B cell (primary cell): ENCODE measurements around the gene SETBP1. TPM values are rescaled to one million over a fixed set of nuclear protein-coding genes. Genes with fewer than 3 reads are reported as not detected.
A peak's percentile ranks its signal among the peaks of the same experiment; 100 is the strongest.

Experiments
- ATAC-seq: fragments of 200-7000 bp; cut with Tn5 transposase; one replicate; pipeline ENCODE4 v1.10.0; 2021; ENCODE audit warnings: low read depth, mild to moderate bottlenecking, moderate number of reproducible peaks, moderate library complexity
- CTCF ChIA-PET: fragments of 350-600 bp; sonication (Branson Sonifier 250); formaldehyde crosslinking; loops from one replicate; lab custom pipeline; 2021; ENCODE audit warnings: antibody characterized with exemption, inconsistent platforms; lab: Charles Lee
- POLR2A ChIA-PET: fragments of 350-600 bp; sonication (Branson Sonifier 250); formaldehyde crosslinking; loops from one replicate; lab custom pipeline; 2021; ENCODE audit warnings: antibody characterized with exemption; lab: Charles Lee
- DNase-seq: peaks from one replicate; pipeline ENCODE4 v3.0.0; 2013
- H2AFZ ChIP-seq: 2 replicates; pipeline ENCODE4 v1.6.1; 2012; ENCODE audit warnings: mild to moderate bottlenecking, low read depth, low read length; ENCODE audit not compliant: insufficient read depth, poor library complexity, severe bottlenecking
- H3K27ac ChIP-seq, 2 donors: 1 replicate in 1 of 2; 2 replicates in 1 of 2; pipeline ENCODE4 v1.5.1; 2012 to 2013; ENCODE audit warnings: low read length in 2 of 2, mild to moderate bottlenecking in 2 of 2, moderate library complexity in 1 of 2
- H3K27me3 ChIP-seq, 4 experiments: fragments of 200-600 bp in 1 of 4; sonication (generic) in 1 of 4; replicated peaks in 1 of 4; 1 replicate in 2 of 4; 2 replicates in 2 of 4; pipeline versions ENCODE4 v1.6.1 to v1.7.0; 2013 to 2016; ENCODE audit warnings: low read length in 3 of 4, mild to moderate bottlenecking in 2 of 4, mixed read lengths in 1 of 4, moderate library complexity in 1 of 4; ENCODE audit not compliant: insufficient read depth in 4 of 4, control insufficient read depth in 3 of 4; ENCODE audit errors: control extremely low read depth in 1 of 4
- H3K36me3 ChIP-seq, 2 experiments: replicated peaks in 1 of 2; 1 replicate in 1 of 2; 2 replicates in 1 of 2; pipeline versions ENCODE4 v1.6.1 to v1.7.1; 2013; ENCODE audit warnings: low read length in 1 of 2; ENCODE audit not compliant: insufficient read depth in 2 of 2, control insufficient read depth in 1 of 2; ENCODE audit errors: control extremely low read depth in 1 of 2, extremely low read depth in 1 of 2
- H3K4me1 ChIP-seq, 2 donors: fragments of 200-600 bp in 1 of 2; sonication (generic) in 1 of 2; 1 replicate in 1 of 2; 2 replicates in 1 of 2; pipeline versions ENCODE4 v1.5.1 to v1.6.1; 2013 to 2017; ENCODE audit warnings: low read length in 2 of 2; ENCODE audit not compliant: control insufficient read depth in 2 of 2, insufficient read depth in 2 of 2
- H3K4me2 ChIP-seq: replicated peaks from 2 replicates; pipeline ENCODE3; 2012; ENCODE audit warnings: mild to moderate bottlenecking, low read depth, low read length; ENCODE audit not compliant: poor library complexity, severe bottlenecking
- H3K4me3 ChIP-seq, 5 experiments: fragments of 200-600 bp in 1 of 5; sonication (generic) in 1 of 5; 1 replicate in 3 of 5; 2 replicates in 2 of 5; pipeline versions ENCODE4 v1.5.1 to v1.7.0; 2011 to 2016; ENCODE audit warnings: low read length in 4 of 5, mild to moderate bottlenecking in 4 of 5, low read depth in 2 of 5, control low read depth in 1 of 5, moderate library complexity in 1 of 5; ENCODE audit not compliant: insufficient read depth in 1 of 5; ENCODE audit errors: control extremely low read depth in 1 of 5, extremely low read depth in 1 of 5
- H3K79me2 ChIP-seq: fragments of 200-600 bp; sonication (generic); one replicate; pipeline ENCODE4 v1.6.0; 2016; ENCODE audit warnings: low read length; ENCODE audit not compliant: control insufficient read depth, insufficient read depth
- H3K9ac ChIP-seq: fragments of 200-600 bp; sonication (generic); 2 replicates; pipeline ENCODE4 v1.6.1; 2017; ENCODE audit warnings: mild to moderate bottlenecking, low read length, moderate library complexity
- H3K9me3 ChIP-seq, 3 donors: one replicate each; pipeline versions ENCODE4 v1.6.1 to v1.7.1; 2013; ENCODE audit warnings: low read length in 2 of 3; ENCODE audit not compliant: control insufficient read depth in 2 of 3, insufficient read depth in 1 of 3; ENCODE audit errors: control extremely low read depth in 1 of 3
- H4K20me1 ChIP-seq: 2 replicates; pipeline ENCODE4 v1.6.0; 2012; ENCODE audit warnings: mild to moderate bottlenecking, low read length; ENCODE audit not compliant: insufficient read depth, control insufficient read depth, poor library complexity, severe bottlenecking
- H3K27ac Mint-ChIP-seq: one replicate; pipeline ENCODE4 v1.8.0; 2021; ENCODE audit warnings: mixed read lengths
- H3K27me3 Mint-ChIP-seq: one replicate; pipeline ENCODE4 v1.8.0; 2021; ENCODE audit warnings: mixed read lengths
- H3K4me1 Mint-ChIP-seq: one replicate; pipeline ENCODE4 v1.8.0; 2021; ENCODE audit warnings: mixed read lengths
- H3K4me3 Mint-ChIP-seq: one replicate; pipeline ENCODE4 v1.8.0; 2021; ENCODE audit warnings: mixed read lengths
- H3K9me3 Mint-ChIP-seq: one replicate; pipeline ENCODE4 v1.8.0; 2022; ENCODE audit warnings: mixed read lengths; ENCODE audit not compliant: insufficient read depth
- EZH2 ChIP-seq: IDR thresholded peaks from 2 replicates; pipeline ENCODE4 v1.6.1; 2012; ENCODE audit warnings: borderline replicate concordance, low read depth, mild to moderate bottlenecking, moderate library complexity, low read length; ENCODE audit not compliant: insufficient read depth, poor library complexity, severe bottlenecking
- WGBS: methylation state at CpG from one replicate; pipeline ENCODE4 v1.1.5; 2013; ENCODE audit warnings: missing lambda C conversion rate; ENCODE audit not compliant: insufficient coverage; 5-methylcytosine and 5-hydroxymethylcytosine counted together
- intact Hi-C: fragments of 100-400 bp; cut with micrococcal nuclease; formaldehyde crosslinking; loops from one replicate; pipeline ENCODE4 v1.10.0; 2022
- polyA plus RNA-seq: library from polyadenylated mRNA; depleted of rRNA; stranded (reverse); fragments of >200 nt; gene quantifications from 2 replicates; pipeline ENCODE4 v1.2.3, GENCODE V29; 2012
- total RNA-seq, 2 donors: library from RNA; stranded (reverse); fragments of 120-200 nt in 1 of 2; gene quantifications; 1 replicate in 1 of 2; 2 replicates in 1 of 2; pipeline versions ENCODE4 v1.2.3 to v1.2.4, GENCODE V29; 2013 to 2022
- TF ChIP-seq, protein P1 (sequence below): fragments of 200-600 bp; IDR thresholded peaks from one replicate; pipeline ENCODE4 v1.8.0; 2022; ENCODE audit warnings: antibody characterized with exemption, mild to moderate bottlenecking

SETBP1 gene
- total and polyA plus RNA-seq, 2 donors (not counting 1 experiment from before 2014, with no cell fraction given): 15.1 to 129 TPM

DNA sequence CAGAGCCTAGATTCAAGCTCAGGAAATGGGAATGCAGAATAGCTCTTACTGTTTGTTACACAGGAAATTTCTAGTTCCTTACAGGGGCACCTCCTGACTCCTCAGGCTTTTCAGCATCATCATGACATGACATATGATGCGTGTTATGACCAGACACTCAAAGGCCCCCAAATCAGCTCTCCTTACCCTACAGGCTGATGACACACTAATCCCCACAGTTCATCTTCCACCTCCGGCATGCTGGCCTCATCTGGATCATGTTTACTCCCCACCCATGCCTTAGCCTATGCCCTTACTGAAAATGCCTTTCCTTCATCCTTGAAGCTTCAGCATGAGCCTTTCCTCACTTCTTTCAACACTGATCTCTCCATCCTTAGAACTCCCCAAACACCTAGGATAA lies 356.9 kb downstream of the SETBP1 start:
- H3K9me3 Mint-ChIP-seq: no peaks in the 10 kb centered on the region
- H4K20me1 ChIP-seq: no peaks in the 10 kb centered on the region
- H3K9me3 ChIP-seq: no peaks in the 10 kb centered on the region
- no peaks in the 10 kb centered on the region for H3K4me1 ChIP-seq
- peaks cover 5% of the 10 kb centered on the region for H3K79me2 ChIP-seq
- no peak overlapping the region for H3K9ac ChIP-seq
- ATAC-seq (no peak), DNase-seq (no peak)
- H3K27me3 ChIP-seq: no peaks in the 10 kb centered on the region
- H3K27me3 Mint-ChIP-seq: no peaks in the 10 kb centered on the region
- CTCF ChIA-PET: no interaction called here
- H3K36me3 ChIP-seq: peaks cover 9 to 23% of the 10 kb centered on the region in 2 experiments
- no peak overlapping the region for H2AFZ ChIP-seq
- TF ChIP-seq, protein P1, sequence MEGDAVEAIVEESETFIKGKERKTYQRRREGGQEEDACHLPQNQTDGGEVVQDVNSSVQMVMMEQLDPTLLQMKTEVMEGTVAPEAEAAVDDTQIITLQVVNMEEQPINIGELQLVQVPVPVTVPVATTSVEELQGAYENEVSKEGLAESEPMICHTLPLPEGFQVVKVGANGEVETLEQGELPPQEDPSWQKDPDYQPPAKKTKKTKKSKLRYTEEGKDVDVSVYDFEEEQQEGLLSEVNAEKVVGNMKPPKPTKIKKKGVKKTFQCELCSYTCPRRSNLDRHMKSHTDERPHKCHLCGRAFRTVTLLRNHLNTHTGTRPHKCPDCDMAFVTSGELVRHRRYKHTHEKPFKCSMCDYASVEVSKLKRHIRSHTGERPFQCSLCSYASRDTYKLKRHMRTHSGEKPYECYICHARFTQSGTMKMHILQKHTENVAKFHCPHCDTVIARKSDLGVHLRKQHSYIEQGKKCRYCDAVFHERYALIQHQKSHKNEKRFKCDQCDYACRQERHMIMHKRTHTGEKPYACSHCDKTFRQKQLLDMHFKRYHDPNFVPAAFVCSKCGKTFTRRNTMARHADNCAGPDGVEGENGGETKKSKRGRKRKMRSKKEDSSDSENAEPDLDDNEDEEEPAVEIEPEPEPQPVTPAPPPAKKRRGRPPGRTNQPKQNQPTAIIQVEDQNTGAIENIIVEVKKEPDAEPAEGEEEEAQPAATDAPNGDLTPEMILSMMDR: no peak
- TF ChIP-seq EZH2: no peak
- H3K4me2 ChIP-seq: no peak overlapping the region
- H3K4me3 ChIP-seq: no peak overlapping the region
- WGBS: 100% methylated on average over 2 of the region's 2 CpGs
- peak overlapping the region; percentile 51 for H3K27ac Mint-ChIP-seq
- H3K4me1 Mint-ChIP-seq: no peaks in the 10 kb centered on the region
- POLR2A ChIA-PET: no interaction called here
- no peak overlapping the region for H3K4me3 Mint-ChIP-seq
- intact Hi-C loops: no loop called here
- H3K27ac ChIP-seq: no peak overlapping the region

DNA sequence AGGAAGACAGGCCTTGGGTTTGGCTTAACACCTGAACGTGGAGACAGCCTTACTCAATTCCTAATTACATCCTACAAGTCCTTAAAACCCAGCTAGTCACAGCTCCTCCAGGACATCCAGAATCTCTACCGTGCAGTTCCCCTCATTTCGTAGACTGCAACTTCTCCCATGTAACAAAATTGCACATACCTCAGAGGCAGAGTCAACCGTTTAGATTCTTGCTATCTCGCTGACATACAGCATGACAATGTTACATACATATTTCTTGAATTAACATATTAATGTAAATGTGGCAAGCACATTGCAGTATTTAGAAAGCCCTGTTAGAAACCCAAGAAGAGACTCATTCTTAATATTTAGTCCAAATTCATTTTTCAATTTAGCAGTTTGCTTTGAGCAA lies 358.7 kb downstream of the SETBP1 start:
- H2AFZ ChIP-seq: no peak overlapping the region
- no peaks in the 10 kb centered on the region for H3K27me3 ChIP-seq
- H3K27ac ChIP-seq: no peak overlapping the region
- CTCF ChIA-PET: no interaction called here
- H3K27me3 Mint-ChIP-seq: no peaks in the 10 kb centered on the region
- no peak overlapping the region for H3K4me2 ChIP-seq
- no peaks in the 10 kb centered on the region for H3K4me1 Mint-ChIP-seq
- WGBS: 94% methylated on average over 2 of the region's 5 CpGs
- ATAC-seq: no peak
- no peak overlapping the region for H3K9ac ChIP-seq
- H3K27ac Mint-ChIP-seq: no peak overlapping the region
- H3K9me3 ChIP-seq: no peaks in the 10 kb centered on the region
- H3K4me3 Mint-ChIP-seq: no peak overlapping the region
- POLR2A ChIA-PET: no interaction called here
- peaks cover 7 to 23% of the 10 kb centered on the region in 2 experiments for H3K36me3 ChIP-seq
- intact Hi-C loops: no loop called here
- TF ChIP-seq EZH2: no peak
- TF ChIP-seq, protein P1: no peak
- no peak for DNase-seq
- H3K4me1 ChIP-seq: no peaks in the 10 kb centered on the region
- H4K20me1 ChIP-seq: no peaks in the 10 kb centered on the region
- H3K9me3 Mint-ChIP-seq: no peaks in the 10 kb centered on the region
- no peak overlapping the region for H3K4me3 ChIP-seq
- H3K79me2 ChIP-seq: peaks cover 4% of the 10 kb centered on the region
